K562 (cell line): ENCODE results near the gene RPS6KA2. TPM values are rescaled to one million over a fixed set of nuclear protein-coding genes. Genes with fewer than 3 reads are reported as not detected.

Source experiments
- ATAC-seq: fragments of 200-7000 bp; cut with Tn5 transposase; 3 replicates; pipeline ENCODE4 v1.9.1; 2020; ENCODE audit warnings: moderate library complexity
- BruUV-seq: library from RNA; stranded (reverse); fragments of 400-500 nt; replicated peaks from 2 replicates; lab custom pipeline; 2021; lab: Mats Ljungman, UMichigan
- CTCF ChIA-PET: fragments of 300-600 bp; formaldehyde crosslinking; extraction: SDS; loops from one replicate; lab custom pipeline; 2021; ENCODE audit warnings: low intra/inter-chr PET ratio; lab: Yijun Ruan, JAX
- POLR2A ChIA-PET: fragments of 300-600, 350-650 bp; sonication (Branson Sonifier 250); formaldehyde crosslinking; extraction: SDS; loops from one replicate; lab custom pipeline; 2021; ENCODE audit warnings: antibody characterized with exemption, inconsistent platforms; lab: Yijun Ruan, JAX
- DNase-seq, 4 experiments: peaks; one replicate each; pipeline versions ENCODE4 v3.0.0 to v3.0.0-alpha.2; 2011 to 2018; ENCODE audit warnings: low spot score in 3 of 4, mixed read lengths in 3 of 4; ENCODE audit errors: extremely low read depth in 1 of 4
- FAIRE-seq: peaks from 2 replicates; lab custom pipeline; 2011; peaks lifted over from hg19 to GRCh38; lab: Jason Lieb, UNC
- H2AFZ ChIP-seq: 2 replicates; pipeline ENCODE4 v1.6.0; 2011; ENCODE audit warnings: low read depth, low read length, control low read depth, inconsistent platforms
- H3K27ac ChIP-seq: fragments of 200-600 bp; 3 replicates; pipeline ENCODE4 v1.8.0; 2011; ENCODE audit warnings: low read depth, mild to moderate bottlenecking, control low read depth, inconsistent platforms, low read length, moderate library complexity, mixed read lengths; ENCODE audit errors: extremely low read depth
- H3K27me3 ChIP-seq, 2 experiments: fragments of 300-600 bp in 1 of 2; 2 replicates in 1 of 2; 3 replicates in 1 of 2; pipeline versions ENCODE4 v1.6.0 to v1.8.0; 2011; ENCODE audit warnings: inconsistent platforms in 2 of 2, low read length in 2 of 2, mild to moderate bottlenecking in 1 of 2, mixed read lengths in 1 of 2, moderate library complexity in 1 of 2; ENCODE audit not compliant: control insufficient read depth in 2 of 2, insufficient read depth in 2 of 2
- H3K36me3 ChIP-seq: fragments of 300-600 bp; 3 replicates; pipeline ENCODE4 v1.8.0; 2011; ENCODE audit warnings: mild to moderate bottlenecking, low read length, inconsistent platforms; ENCODE audit not compliant: control insufficient read depth, insufficient read depth
- H3K4me1 ChIP-seq, 2 experiments: fragments of 200-600 bp in 1 of 2; replicated peaks in 1 of 2; 2 replicates in 1 of 2; 3 replicates in 1 of 2; pipeline versions ENCODE4 v1.5.1 to v1.8.0; 2011; ENCODE audit warnings: inconsistent platforms in 2 of 2, low read length in 2 of 2, mild to moderate bottlenecking in 1 of 2, mixed read lengths in 1 of 2, moderate library complexity in 1 of 2; ENCODE audit not compliant: control insufficient read depth in 2 of 2, insufficient read depth in 2 of 2
- H3K4me2 ChIP-seq: 2 replicates; pipeline ENCODE4 v1.6.1; 2011; ENCODE audit warnings: low read length, control low read depth, inconsistent platforms, mixed read lengths; ENCODE audit not compliant: insufficient read depth
- H3K4me3 ChIP-seq: fragments of 200-600 bp; sonication (generic), shearing (Covaris generic); 2 replicates; pipeline ENCODE4 v1.5.1; 2016; ENCODE audit warnings: control low read depth, inconsistent platforms
- H3K79me2 ChIP-seq: fragments of 200-600 bp; 3 replicates; pipeline ENCODE4 v1.8.0; 2011; ENCODE audit warnings: low read length, inconsistent platforms; ENCODE audit not compliant: control insufficient read depth, insufficient read depth
- H3K9ac ChIP-seq, 2 experiments: 2 replicates each; pipeline versions ENCODE4 v1.6.0 to v1.6.1; 2011; ENCODE audit warnings: low read depth in 2 of 2, low read length in 2 of 2, control low read depth in 1 of 2, inconsistent platforms in 1 of 2, mild to moderate bottlenecking in 1 of 2, mixed read lengths in 1 of 2; ENCODE audit not compliant: insufficient read depth in 1 of 2
- H3K9me1 ChIP-seq: one replicate; pipeline ENCODE4 v1.6.0; 2011; ENCODE audit warnings: inconsistent platforms, mild to moderate bottlenecking, low read length, moderate library complexity; ENCODE audit not compliant: control insufficient read depth, insufficient read depth
- H3K9me3 ChIP-seq: replicated peaks from 2 replicates; pipeline ENCODE4 v1.5.1; 2011; ENCODE audit warnings: low read depth, low read length, inconsistent platforms; ENCODE audit not compliant: control insufficient read depth, insufficient read depth
- H4K20me1 ChIP-seq: replicated peaks from 2 replicates; pipeline ENCODE4 v1.6.1; 2011; ENCODE audit warnings: low read length, inconsistent platforms, mixed read lengths; ENCODE audit not compliant: control insufficient read depth, insufficient read depth
- BCOR ChIP-seq: fragments of 450-650 bp; IDR thresholded peaks from 2 replicates; pipeline ENCODE4 v1.6.1; 2016
- DACH1 ChIP-seq: fragments of 450-650 bp; IDR thresholded peaks from 2 replicates; pipeline ENCODE4 v1.6.1; 2018; ENCODE audit not compliant: partially characterized antibody
- GATAD2A ChIP-seq: fragments of 450-650 bp; IDR thresholded peaks from 2 replicates; pipeline ENCODE4 v1.6.1; 2017
- GTF2F1 ChIP-seq: IDR thresholded peaks from 2 replicates; pipeline ENCODE4 v1.6.1; 2011; ENCODE audit warnings: low read depth, low read length, improper control_type of control experiment
- HDAC6 ChIP-seq: IDR thresholded peaks from 2 replicates; pipeline ENCODE4 v1.6.1; 2012; ENCODE audit warnings: low read depth, mild to moderate bottlenecking, control low read depth, inconsistent platforms, low read length, moderate library complexity
- PHF20 ChIP-seq: fragments of 450-650 bp; IDR thresholded peaks from 2 replicates; pipeline ENCODE4 v1.6.1; 2018; ENCODE audit not compliant: partially characterized antibody
- SIN3B ChIP-seq: fragments of 450-650 bp; IDR thresholded peaks from 2 replicates; pipeline ENCODE4 v1.6.1; 2017; ENCODE audit warnings: low read depth, mild to moderate bottlenecking, moderate library complexity
- ZNF436 ChIP-seq: fragments of 250-450, 450-650 bp; sonication (Bioruptor Pico); formaldehyde crosslinking; IDR thresholded peaks from 2 replicates; pipeline ENCODE4 v1.7.0; 2020; ENCODE audit warnings: mild to moderate bottlenecking
- ZNF778 ChIP-seq: fragments of 450-650 bp; formaldehyde crosslinking; IDR thresholded peaks from 2 replicates; pipeline ENCODE4 v1.4.0; 2020; ENCODE audit warnings: mild to moderate bottlenecking, moderate library complexity
- WGBS: fragments of 100-300 bp; shearing (Covaris generic); methylation state at CpG from one replicate; pipeline ENCODE4 v1.1.6; 2016; ENCODE audit warnings: low coverage, mixed read lengths; ENCODE audit not compliant: insufficient coverage; ENCODE audit errors: missing lambda C conversion rate; 5-methylcytosine and 5-hydroxymethylcytosine counted together
- in situ Hi-C: fragments of 300-500 bp; cut with MboI; formaldehyde crosslinking; loops from 4 replicates; pipeline ENCODE4 v1.15.0; 2018; ENCODE audit warnings: inconsistent platforms, mixed read lengths
- intact Hi-C: fragments of 100-400 bp; cut with micrococcal nuclease; formaldehyde crosslinking; loops from 2 replicates; pipeline ENCODE4 v1.14.2; 2022
- polyA plus RNA-seq, 8 experiments: library from polyadenylated mRNA; depleted of rRNA in 4 of 8; stranded (reverse) in 5 of 8; unstranded in 3 of 8; fragments of >200 nt; fragmentation: Nextera tagmentation in 2 of 8; fragmentation: Illumina TruSeq in 1 of 8; extraction: Ambion mirVana in 2 of 8; extraction: Trizol in 1 of 8; gene quantifications; 2 replicates each; pipeline versions ENCODE4 v1.2.1 to v1.2.3, GENCODE V29; 2011 to 2014; ENCODE audit warnings: inconsistent platforms in 1 of 8, missing spikeins in 1 of 8
- total RNA-seq, 7 experiments: library from RNA; depleted of rRNA in 6 of 7; stranded (reverse); fragments of >200 nt in 6 of 7; fragmentation: Illumina TruSeq in 2 of 7; extraction: Trizol in 2 of 7; gene quantifications; 2 replicates each; pipeline versions ENCODE4 v1.2.1 to v1.2.3, GENCODE V29; 2011 to 2021; ENCODE audit warnings: low replicate concordance in 1 of 7
- TF ChIP-seq, protein P1 (sequence below), 2 experiments: fragments of 150-350 bp in 1 of 2; IDR thresholded peaks; 2 replicates each; pipeline ENCODE4 v1.6.1; 2012 to 2016; ENCODE audit warnings: low read depth in 2 of 2, low read length in 2 of 2, mild to moderate bottlenecking in 1 of 2, moderate library complexity in 1 of 2
- TF ChIP-seq, protein P2 (sequence below): fragments of 450-650 bp; IDR thresholded peaks from 2 replicates; pipeline ENCODE4 v1.7.0; 2016; ENCODE audit warnings: borderline replicate concordance
- TF ChIP-seq, protein P3 (sequence below): sonication (generic); formaldehyde crosslinking; IDR thresholded peaks from 2 replicates; pipeline ENCODE4 v1.8.0; 2022; ENCODE audit warnings: mild to moderate bottlenecking, missing genetic modification reagents
- TF ChIP-seq, protein P4 (sequence below), 2 experiments: IDR thresholded peaks; 2 replicates each; pipeline ENCODE4 v1.6.1; 2012; ENCODE audit warnings: improper control_type of control experiment in 2 of 2, low read depth in 2 of 2, low read length in 2 of 2, borderline replicate concordance in 1 of 2

RPS6KA2 gene
- total and polyA plus RNA-seq, 9 of the 15 experiments (the other 6 are each of a cell fraction or from before 2014, with no cell fraction given), result 0.29 to 1.00 (median 0.53) TPM

DNA sequence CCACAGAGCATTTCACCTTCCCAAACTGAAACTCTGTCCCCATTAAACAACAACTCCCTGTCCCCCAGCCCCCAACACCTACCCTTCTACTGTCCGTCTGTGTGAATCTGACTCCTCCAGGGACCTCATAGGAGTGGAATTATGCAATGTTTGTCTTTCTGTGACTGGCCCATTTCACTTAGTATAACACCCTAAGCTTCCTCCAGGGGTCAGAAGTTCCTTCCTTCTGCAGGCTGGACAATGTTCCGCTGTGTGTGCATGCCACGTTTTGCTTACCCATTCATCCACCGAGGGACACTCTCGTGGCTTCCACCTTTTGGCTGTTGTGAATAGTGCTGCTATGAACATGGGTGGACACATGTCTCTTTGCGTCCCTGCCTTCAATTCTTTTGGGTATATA lies 206.7 kb downstream of the RPS6KA2 start (continued):
- TF ChIP-seq, protein P1, sequence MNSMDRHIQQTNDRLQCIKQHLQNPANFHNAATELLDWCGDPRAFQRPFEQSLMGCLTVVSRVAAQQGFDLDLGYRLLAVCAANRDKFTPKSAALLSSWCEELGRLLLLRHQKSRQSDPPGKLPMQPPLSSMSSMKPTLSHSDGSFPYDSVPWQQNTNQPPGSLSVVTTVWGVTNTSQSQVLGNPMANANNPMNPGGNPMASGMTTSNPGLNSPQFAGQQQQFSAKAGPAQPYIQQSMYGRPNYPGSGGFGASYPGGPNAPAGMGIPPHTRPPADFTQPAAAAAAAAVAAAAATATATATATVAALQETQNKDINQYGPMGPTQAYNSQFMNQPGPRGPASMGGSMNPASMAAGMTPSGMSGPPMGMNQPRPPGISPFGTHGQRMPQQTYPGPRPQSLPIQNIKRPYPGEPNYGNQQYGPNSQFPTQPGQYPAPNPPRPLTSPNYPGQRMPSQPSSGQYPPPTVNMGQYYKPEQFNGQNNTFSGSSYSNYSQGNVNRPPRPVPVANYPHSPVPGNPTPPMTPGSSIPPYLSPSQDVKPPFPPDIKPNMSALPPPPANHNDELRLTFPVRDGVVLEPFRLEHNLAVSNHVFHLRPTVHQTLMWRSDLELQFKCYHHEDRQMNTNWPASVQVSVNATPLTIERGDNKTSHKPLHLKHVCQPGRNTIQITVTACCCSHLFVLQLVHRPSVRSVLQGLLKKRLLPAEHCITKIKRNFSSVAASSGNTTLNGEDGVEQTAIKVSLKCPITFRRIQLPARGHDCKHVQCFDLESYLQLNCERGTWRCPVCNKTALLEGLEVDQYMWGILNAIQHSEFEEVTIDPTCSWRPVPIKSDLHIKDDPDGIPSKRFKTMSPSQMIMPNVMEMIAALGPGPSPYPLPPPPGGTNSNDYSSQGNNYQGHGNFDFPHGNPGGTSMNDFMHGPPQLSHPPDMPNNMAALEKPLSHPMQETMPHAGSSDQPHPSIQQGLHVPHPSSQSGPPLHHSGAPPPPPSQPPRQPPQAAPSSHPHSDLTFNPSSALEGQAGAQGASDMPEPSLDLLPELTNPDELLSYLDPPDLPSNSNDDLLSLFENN (IDR thresholded peaks at IDR 0.05; ENCODE audit: low read depth in 2 of 2, low read length in 2 of 2), result no peak
- TF ChIP-seq GTF2F1, result no peak
- TF ChIP-seq, all 486 proteins: peak for 10

DNA sequence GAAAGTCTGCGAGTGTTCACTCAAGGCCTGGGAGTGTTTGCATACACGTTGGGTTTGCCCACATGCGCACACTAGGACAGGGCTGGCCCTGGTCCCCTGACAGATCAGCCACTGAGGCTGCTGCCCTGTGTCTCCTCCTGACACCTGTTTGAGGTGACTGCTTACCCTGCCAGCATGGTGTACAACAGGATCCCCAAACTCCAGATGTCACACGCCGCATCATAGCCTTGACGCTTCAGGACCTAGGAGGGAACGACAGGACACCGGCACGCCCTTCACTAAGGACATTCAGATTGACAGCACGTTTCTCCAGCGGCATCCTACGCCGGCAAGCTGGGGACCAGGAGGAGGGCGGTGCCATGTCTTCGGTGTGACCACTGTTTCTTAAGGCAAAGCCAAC lies 207.3 kb downstream of the RPS6KA2 start:
- no peak for ATAC-seq
- no peak overlapping the region for H3K27ac ChIP-seq
- 1% methylated on average over 15 of the region's 15 CpGs for WGBS

More for the DNA sequence above, 207.3 kb downstream of the RPS6KA2 start:
- Histone ChIP-seq H3K9ac (no peak overlapping the region), H3K9me1 (no peaks in the 10 kb centered on the region), H3K36me3 (no peaks in the 10 kb centered on the region), H4K20me1 (0 out of 2 replicates have a peak, but pooled peaks cover 4% of the 10 kb centered on the region), H3K4me1 (no peaks in the 10 kb centered on the region)
- no peak for DNase-seq
- in situ Hi-C loops, result no loop called here
- CTCF ChIA-PET, result no interaction called here
- TF ChIP-seq, protein P2, sequence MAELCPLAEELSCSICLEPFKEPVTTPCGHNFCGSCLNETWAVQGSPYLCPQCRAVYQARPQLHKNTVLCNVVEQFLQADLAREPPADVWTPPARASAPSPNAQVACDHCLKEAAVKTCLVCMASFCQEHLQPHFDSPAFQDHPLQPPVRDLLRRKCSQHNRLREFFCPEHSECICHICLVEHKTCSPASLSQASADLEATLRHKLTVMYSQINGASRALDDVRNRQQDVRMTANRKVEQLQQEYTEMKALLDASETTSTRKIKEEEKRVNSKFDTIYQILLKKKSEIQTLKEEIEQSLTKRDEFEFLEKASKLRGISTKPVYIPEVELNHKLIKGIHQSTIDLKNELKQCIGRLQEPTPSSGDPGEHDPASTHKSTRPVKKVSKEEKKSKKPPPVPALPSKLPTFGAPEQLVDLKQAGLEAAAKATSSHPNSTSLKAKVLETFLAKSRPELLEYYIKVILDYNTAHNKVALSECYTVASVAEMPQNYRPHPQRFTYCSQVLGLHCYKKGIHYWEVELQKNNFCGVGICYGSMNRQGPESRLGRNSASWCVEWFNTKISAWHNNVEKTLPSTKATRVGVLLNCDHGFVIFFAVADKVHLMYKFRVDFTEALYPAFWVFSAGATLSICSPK, result no peak
- TF ChIP-seq BCOR (no peak), PHF20 (no peak), DACH1 (no peak), ZNF778 (CRISPR knock-in tag) (no peak), HDAC6 (no peak), GATAD2A (no peak), SIN3B (no peak), ZNF436 (no peak)
- TF ChIP-seq, protein P3, sequence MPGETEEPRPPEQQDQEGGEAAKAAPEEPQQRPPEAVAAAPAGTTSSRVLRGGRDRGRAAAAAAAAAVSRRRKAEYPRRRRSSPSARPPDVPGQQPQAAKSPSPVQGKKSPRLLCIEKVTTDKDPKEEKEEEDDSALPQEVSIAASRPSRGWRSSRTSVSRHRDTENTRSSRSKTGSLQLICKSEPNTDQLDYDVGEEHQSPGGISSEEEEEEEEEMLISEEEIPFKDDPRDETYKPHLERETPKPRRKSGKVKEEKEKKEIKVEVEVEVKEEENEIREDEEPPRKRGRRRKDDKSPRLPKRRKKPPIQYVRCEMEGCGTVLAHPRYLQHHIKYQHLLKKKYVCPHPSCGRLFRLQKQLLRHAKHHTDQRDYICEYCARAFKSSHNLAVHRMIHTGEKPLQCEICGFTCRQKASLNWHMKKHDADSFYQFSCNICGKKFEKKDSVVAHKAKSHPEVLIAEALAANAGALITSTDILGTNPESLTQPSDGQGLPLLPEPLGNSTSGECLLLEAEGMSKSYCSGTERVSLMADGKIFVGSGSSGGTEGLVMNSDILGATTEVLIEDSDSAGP, result no peak
- TF ChIP-seq, protein P4, sequence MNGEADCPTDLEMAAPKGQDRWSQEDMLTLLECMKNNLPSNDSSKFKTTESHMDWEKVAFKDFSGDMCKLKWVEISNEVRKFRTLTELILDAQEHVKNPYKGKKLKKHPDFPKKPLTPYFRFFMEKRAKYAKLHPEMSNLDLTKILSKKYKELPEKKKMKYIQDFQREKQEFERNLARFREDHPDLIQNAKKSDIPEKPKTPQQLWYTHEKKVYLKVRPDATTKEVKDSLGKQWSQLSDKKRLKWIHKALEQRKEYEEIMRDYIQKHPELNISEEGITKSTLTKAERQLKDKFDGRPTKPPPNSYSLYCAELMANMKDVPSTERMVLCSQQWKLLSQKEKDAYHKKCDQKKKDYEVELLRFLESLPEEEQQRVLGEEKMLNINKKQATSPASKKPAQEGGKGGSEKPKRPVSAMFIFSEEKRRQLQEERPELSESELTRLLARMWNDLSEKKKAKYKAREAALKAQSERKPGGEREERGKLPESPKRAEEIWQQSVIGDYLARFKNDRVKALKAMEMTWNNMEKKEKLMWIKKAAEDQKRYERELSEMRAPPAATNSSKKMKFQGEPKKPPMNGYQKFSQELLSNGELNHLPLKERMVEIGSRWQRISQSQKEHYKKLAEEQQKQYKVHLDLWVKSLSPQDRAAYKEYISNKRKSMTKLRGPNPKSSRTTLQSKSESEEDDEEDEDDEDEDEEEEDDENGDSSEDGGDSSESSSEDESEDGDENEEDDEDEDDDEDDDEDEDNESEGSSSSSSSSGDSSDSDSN (IDR thresholded peaks at IDR 0.05; ENCODE audit: borderline replicate concordance in 1 of 2, low read depth in 2 of 2, low read length in 2 of 2), result no peak
- TF ChIP-seq, all 486 proteins: peak for 0
- Histone ChIP-seq H3K4me2 (no peak overlapping the region), H3K4me3 (no peak overlapping the region), H3K79me2 (no peaks in the 10 kb centered on the region), H3K27me3 (peaks cover 51 to 82% of the 10 kb centered on the region in 2 experiments), H2AFZ (no peak overlapping the region), H3K9me3 (no peaks in the 10 kb centered on the region)
- POLR2A ChIA-PET, result no interaction called here
- intact Hi-C loops, result no loop called here
- BruUV-seq, result no TSS peak
- FAIRE-seq, result no peak
